Suprapubic skin (tissue), 4 donors: ENCODE measurements around the gene CCDC73. TPM values are rescaled to one million over a fixed set of nuclear protein-coding genes. Genes with fewer than 3 reads are reported as not detected.
"Not testable (repeated sequence)": the region's sequence is repeated elsewhere in the genome, so short reads cannot be mapped to it uniquely, and the experiment has no call there.

Source experiments
- DNase-seq, 2 donors: peaks; one replicate each; pipeline ENCODE4 v3.0.0-alpha.2; 2019; ENCODE audit warnings: low spot score in 2 of 2
- H3K27ac ChIP-seq: fragments of 200-600 bp; sonication (generic); one replicate; pipeline ENCODE4 v1.5.1; 2019
- H3K27me3 ChIP-seq: fragments of 200-600 bp; sonication (generic); one replicate; pipeline ENCODE4 v1.5.1; 2019
- H3K36me3 ChIP-seq: fragments of 200-600 bp; sonication (generic); one replicate; pipeline ENCODE4 v1.5.1; 2019
- H3K4me1 ChIP-seq: fragments of 200-600 bp; sonication (generic); one replicate; pipeline ENCODE4 v1.5.1; 2019
- H3K4me3 ChIP-seq: fragments of 200-600 bp; sonication (generic); one replicate; pipeline ENCODE4 v1.5.1; 2019; ENCODE audit warnings: mild to moderate bottlenecking
- H3K9me3 ChIP-seq: fragments of 200-600 bp; sonication (generic); one replicate; pipeline ENCODE4 v1.5.1; 2019
- EP300 ChIP-seq: sonication (generic); formaldehyde crosslinking; IDR thresholded peaks from one replicate; pipeline ENCODE4 v1.6.1; 2017; ENCODE audit warnings: antibody characterized with exemption
- POLR2A ChIP-seq, 2 donors: fragments of 450-650 bp; IDR thresholded peaks; one replicate each; pipeline ENCODE4 v1.6.1; 2017; ENCODE audit warnings: antibody characterized with exemption in 2 of 2, mild to moderate bottlenecking in 2 of 2, moderate library complexity in 2 of 2
- POLR2AphosphoS5 ChIP-seq, 3 donors: sonication (generic); formaldehyde crosslinking; IDR thresholded peaks; one replicate each; pipeline ENCODE4 v1.6.1; 2017; ENCODE audit warnings: antibody characterized with exemption in 3 of 3
- WGBS: methylation state at CpG from one replicate; pipeline ENCODE4 v1.1.5; 2018; 5-methylcytosine and 5-hydroxymethylcytosine counted together
- total RNA-seq, 4 donors: library from RNA; depleted of rRNA; stranded (reverse); fragments of >200 nt; gene quantifications; one replicate each; pipeline ENCODE4 v1.1.0, GENCODE V29; 2016
- TF ChIP-seq, protein P1 (sequence below), 2 donors: fragments of 200-600 bp in 1 of 2; fragments of 450-650 bp in 1 of 2; sonication (generic) in 1 of 2; IDR thresholded peaks; one replicate each; pipeline ENCODE4 v1.5.1; 2016 to 2019; ENCODE audit warnings: antibody characterized with exemption in 2 of 2, mild to moderate bottlenecking in 1 of 2, moderate library complexity in 1 of 2

Gene CCDC73
- total RNA-seq, 4 donors from 2014 or later, result not detected

DNA sequence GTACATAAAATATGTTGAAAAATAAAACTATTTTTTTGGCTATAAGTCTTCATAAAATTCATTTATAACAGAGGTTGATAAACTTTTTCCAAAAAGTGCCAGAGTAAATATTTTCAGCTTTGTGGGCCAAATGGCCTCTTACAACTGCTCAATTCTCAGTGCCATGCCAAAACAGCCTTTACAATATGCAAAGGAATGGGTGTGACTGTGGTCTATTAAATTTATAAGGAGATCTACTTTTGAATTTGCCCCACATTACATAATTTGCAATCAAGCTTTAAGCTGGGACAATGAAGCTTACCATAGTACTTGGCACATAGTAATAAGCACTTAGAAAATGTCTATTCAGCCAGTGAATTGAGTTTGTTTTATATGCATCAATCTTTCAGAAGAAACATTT lies 188.2 kb downstream of the CCDC73 start:
- Histone ChIP-seq H3K36me3 (peaks cover 43% of the 10 kb centered on the region), H3K4me3 (no peak overlapping the region), H3K27ac (no peak overlapping the region), H3K27me3 (no peaks in the 10 kb centered on the region), H3K9me3 (no peaks in the 10 kb centered on the region), H3K4me1 (no peaks in the 10 kb centered on the region)
- TF ChIP-seq, protein P1, sequence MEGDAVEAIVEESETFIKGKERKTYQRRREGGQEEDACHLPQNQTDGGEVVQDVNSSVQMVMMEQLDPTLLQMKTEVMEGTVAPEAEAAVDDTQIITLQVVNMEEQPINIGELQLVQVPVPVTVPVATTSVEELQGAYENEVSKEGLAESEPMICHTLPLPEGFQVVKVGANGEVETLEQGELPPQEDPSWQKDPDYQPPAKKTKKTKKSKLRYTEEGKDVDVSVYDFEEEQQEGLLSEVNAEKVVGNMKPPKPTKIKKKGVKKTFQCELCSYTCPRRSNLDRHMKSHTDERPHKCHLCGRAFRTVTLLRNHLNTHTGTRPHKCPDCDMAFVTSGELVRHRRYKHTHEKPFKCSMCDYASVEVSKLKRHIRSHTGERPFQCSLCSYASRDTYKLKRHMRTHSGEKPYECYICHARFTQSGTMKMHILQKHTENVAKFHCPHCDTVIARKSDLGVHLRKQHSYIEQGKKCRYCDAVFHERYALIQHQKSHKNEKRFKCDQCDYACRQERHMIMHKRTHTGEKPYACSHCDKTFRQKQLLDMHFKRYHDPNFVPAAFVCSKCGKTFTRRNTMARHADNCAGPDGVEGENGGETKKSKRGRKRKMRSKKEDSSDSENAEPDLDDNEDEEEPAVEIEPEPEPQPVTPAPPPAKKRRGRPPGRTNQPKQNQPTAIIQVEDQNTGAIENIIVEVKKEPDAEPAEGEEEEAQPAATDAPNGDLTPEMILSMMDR (IDR thresholded peaks at IDR 0.05), result no peak
- no peak for TF ChIP-seq POLR2A (IDR thresholded peaks at IDR 0.05)
- no peak for TF ChIP-seq POLR2AphosphoS5 (IDR thresholded peaks at IDR 0.05)
- TF ChIP-seq EP300, result no peak
- DNase-seq, result no peak

DNA sequence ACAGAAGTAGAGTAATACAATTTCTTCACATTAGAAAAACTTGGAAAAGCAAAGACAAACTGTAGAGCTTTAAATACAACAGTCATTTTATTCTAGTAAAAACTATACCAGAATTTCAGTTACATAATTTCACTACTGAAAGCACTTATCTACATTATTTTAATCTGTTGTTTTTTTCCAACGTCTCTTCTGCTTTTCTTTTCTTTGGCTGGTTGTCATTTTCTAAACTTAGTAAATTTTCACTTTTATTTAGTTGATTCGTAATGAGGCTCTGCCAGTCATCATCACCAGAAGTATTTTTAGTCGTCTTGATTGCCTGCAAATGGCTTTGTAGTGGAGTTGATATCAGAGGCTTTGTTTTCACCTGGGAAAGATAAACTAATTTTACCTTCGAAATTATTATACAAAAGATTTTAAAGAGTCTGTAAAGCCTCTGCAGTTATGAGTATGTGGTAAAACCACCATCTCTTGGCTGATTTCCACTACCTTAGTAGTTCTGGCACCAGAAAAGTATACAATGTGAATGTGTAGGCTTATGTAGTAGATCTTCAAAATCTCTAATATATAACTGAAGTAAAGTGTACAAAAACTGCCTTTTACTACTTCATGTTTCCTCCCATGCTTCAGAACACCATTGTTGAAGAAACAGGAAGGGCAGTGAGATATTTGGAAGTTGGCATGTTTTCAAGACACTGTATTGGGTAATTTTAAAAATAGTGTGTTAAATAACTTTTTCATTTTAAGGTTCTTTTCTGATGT lies 191.6 kb downstream of the CCDC73 start:
- no peak overlapping the region for H3K27ac ChIP-seq
- DNase-seq, result no peak
- no peaks in the 10 kb centered on the region for H3K27me3 ChIP-seq
- TF ChIP-seq, protein P1 (IDR thresholded peaks at IDR 0.05), result no peak
- TF ChIP-seq POLR2AphosphoS5 (IDR thresholded peaks at IDR 0.05), result no peak
- TF ChIP-seq POLR2A (IDR thresholded peaks at IDR 0.05), result no peak
- TF ChIP-seq EP300, result no peak
- H3K4me1 ChIP-seq, result no peaks in the 10 kb centered on the region
- no peak overlapping the region for H3K4me3 ChIP-seq
- 58% methylated on average over 4 of the region's 4 CpGs for WGBS
- no peaks in the 10 kb centered on the region for H3K9me3 ChIP-seq
- H3K36me3 ChIP-seq, result peaks cover 65% of the 10 kb centered on the region

DNA sequence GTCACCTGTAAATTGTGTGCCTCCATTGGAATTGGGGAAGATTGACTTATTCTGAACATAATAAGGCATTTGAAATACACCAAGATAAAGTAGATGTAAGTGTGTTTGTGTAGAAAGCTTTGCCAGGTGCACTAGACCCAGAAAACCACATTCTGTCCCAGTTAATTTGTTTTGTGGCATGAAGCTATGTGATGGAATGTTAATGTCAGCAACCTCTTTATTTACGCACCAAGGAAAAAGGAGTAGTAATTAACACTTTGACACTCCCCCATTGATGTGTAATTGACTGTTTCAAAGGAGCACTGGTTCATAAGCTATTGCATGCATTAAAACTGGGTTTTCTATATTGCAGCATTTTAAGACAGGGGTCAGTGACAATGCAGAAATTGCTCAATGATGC lies 196.5 kb downstream of the CCDC73 start:
- no peak for DNase-seq
- Histone ChIP-seq H3K9me3 (no peaks in the 10 kb centered on the region), H3K4me3 (no peak overlapping the region), H3K27ac (no peak overlapping the region), H3K4me1 (no peaks in the 10 kb centered on the region), H3K36me3 (peaks cover 87% of the 10 kb centered on the region), H3K27me3 (no peaks in the 10 kb centered on the region)
- WGBS, result 61% methylated on average over 1 of the region's 1 CpG
- TF ChIP-seq POLR2A (IDR thresholded peaks at IDR 0.05) (no peak), EP300 (no peak), POLR2AphosphoS5 (IDR thresholded peaks at IDR 0.05) (no peak)
- TF ChIP-seq, protein P1 (IDR thresholded peaks at IDR 0.05), result no peak

DNA sequence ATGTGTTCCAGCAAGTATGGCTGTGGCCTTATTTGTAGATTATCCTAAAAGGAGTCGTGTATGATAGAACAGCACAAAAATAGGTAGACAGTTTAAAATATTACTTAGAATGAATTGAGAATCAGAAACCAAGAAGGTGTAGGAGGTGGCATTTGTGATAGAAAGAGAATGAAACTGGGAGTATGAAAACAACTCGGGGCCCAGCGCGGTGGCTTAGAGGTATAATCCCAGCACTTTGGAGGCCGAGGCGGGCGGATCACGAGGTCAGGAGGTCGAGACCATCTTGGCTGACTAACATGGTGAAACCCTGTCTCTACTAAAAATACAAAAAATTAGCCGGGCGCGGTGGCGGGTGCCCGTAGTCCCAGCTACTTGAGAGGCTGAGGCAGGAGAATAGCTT lies 198.3 kb downstream of the CCDC73 start:
- 96% methylated on average over 14 of the region's 14 CpGs for WGBS
- H3K27ac ChIP-seq, DNase-seq, H3K9me3 ChIP-seq, H3K27me3 ChIP-seq, H3K4me3 ChIP-seq, H3K4me1 ChIP-seq: not testable (repeated sequence)
- H3K36me3 ChIP-seq, result peaks cover 87% of the 10 kb centered on the region

DNA sequence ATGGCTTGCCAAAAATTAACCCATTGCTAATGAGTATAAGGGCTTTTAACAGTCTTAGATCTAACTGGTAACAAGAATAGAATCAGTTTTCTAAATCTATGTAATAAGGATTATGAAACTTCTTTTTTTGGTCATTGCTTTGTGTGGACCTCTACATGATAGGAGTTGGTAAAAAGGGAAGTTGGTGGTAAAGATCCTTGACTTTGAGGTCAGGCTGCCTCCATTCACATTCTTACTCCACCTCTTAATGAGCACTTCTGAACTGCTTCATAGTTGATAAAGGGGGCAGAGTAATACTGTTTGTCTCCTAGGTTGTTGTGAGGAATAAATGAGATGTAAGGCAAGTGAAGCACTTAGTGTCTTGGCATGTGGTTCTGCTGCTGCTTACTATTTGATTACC lies 200.2 kb downstream of the CCDC73 start:
- no peak for TF ChIP-seq EP300
- TF ChIP-seq POLR2A (IDR thresholded peaks at IDR 0.05), result no peak
- TF ChIP-seq POLR2AphosphoS5 (IDR thresholded peaks at IDR 0.05), result no peak
- TF ChIP-seq, protein P1 (IDR thresholded peaks at IDR 0.05), result no peak
- Histone ChIP-seq H3K27ac (no peak overlapping the region), H3K36me3 (peaks cover 94% of the 10 kb centered on the region), H3K4me1 (no peaks in the 10 kb centered on the region), H3K27me3 (no peaks in the 10 kb centered on the region), H3K4me3 (no peak overlapping the region), H3K9me3 (no peaks in the 10 kb centered on the region)
- DNase-seq, result no peak
